GM18868 (cell line): ENCODE results near the gene RFPL2.

Experiments used
- ATAC-seq: cut with Tn5 transposase; IDR thresholded peaks from one replicate; pipeline ENCODE4 v1.9.1; 2021; ENCODE audit warnings: mild to moderate bottlenecking, moderate library complexity; ENCODE audit not compliant: unreplicated experiment

Gene RFPL2

DNA sequence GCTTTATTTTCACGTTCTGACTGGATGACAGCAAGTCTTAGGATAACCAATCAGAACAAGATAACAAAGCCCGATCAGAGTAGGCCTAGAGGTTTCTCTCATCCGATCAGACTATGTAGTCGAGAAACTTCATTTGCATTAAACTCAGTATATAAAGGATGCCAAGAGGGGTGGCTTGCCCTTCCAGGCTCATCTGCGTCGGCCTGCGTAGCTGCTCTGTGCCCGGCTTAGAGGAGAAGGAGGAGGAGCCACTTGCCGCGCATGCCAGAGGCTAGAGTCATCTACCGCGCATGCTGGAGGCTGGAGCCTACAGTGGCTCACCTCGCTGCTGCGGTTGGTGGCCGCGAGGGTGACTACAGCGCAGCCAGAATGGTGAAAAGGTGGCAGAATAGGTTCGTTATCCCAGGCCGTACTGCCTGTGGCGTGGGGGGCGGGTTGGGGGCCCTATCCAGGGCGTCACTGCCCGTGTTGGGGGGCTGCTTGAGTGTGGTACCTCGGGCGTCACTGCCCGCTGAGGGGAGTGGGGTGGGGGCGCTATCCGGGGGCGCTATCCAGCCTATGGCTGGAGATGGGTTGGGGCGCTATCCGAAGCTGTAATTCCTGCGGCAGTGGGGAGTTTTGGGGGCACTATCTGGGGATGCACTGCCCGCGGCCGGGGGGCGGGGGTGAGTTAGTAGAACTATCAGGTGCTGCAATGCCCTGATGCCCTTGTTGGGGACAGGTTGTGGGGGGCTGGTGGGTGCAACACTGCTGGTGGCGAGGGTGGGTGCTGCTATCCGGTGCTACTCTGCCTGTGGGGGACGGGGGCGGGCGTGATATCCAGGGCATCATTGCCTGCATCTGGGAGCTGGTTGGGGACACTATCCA lies at the start of gene RFPL2:
RFPL2 (minus strand) TSS at position 218 of the 867 bp plus-strand sequence. CDS start 2,622 bp downstream, outside the sequence.
- no peak for ATAC-seq

DNA sequence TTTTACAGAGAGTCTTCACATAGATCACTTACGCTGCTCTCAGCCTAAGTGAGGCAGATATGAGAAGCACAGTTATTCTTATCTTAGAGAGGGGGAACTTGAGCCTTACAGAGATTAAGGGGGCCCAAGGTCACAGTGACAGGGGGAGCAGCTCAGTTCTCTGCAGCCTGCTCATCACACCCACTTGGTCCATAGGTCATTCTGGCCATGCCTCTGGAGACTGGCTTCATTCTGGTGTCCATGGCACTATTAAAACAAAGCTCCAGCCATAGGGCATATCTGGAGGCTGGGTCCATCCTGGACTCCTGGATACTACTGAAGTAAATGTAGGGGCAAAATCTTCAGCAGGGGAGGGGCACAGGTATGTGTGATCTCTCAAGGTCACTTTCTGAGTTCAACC lies 44.4 kb upstream of the RFPL2 start:
- ATAC-seq: no peak

DNA sequence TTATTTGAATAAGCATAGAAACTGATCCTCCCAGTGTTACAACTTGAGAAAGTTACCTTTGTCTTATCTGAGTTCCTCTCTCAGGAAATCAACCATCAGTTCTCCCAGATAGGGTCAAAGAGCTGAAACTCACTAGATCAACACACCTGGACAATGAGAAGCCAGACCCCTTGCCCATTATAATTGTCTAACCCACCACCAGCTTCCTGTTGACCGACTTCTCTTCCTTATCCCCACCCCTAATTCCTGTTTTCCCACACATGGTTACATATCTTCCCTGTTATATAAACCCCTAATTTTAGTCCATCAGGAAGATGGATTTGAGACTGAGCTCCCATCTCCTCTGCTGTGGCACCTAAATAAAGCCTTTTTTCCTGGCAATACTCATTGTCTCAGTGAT lies 43.4 kb upstream of the RFPL2 start:
- no peak for ATAC-seq

DNA sequence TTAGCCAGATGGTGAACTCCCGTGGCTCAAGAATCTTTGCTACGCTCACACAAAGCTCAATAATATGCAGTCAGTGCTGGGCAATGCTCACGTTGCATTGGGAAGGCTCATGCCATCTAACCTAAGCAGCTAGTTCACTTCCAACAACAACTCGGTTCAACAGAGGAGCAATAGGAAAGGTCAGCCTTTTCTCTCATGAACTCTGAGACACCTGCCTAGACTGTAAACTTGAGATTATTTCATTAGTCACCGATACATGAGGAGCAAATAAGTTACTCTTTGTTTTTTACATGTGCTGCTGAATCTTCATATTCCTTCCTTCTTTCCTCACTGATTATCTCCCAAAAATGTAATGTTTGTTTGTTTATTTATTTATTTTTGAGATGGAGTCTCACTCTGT lies 41.3 kb upstream of the RFPL2 start:
- ATAC-seq: no peak

DNA sequence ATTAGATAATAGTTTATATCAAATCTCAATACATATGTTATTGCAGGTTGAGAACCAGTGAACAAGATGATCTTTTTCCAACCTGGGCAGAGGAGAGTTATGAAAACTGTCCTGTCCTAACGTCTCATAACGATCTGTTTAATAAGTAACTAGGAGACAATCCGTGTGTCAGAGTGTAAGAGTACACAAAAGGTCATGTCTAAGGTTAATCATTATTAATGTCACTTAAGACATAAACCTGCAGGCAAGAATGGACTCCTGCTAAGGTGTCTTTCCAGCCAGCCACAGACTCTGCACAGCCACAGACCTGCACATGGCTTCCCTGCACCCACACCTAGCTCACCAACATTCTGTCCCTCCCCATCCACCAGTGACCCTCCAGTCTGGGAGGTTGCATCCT lies 40.2 kb upstream of the RFPL2 start:
- ATAC-seq: no peak

DNA sequence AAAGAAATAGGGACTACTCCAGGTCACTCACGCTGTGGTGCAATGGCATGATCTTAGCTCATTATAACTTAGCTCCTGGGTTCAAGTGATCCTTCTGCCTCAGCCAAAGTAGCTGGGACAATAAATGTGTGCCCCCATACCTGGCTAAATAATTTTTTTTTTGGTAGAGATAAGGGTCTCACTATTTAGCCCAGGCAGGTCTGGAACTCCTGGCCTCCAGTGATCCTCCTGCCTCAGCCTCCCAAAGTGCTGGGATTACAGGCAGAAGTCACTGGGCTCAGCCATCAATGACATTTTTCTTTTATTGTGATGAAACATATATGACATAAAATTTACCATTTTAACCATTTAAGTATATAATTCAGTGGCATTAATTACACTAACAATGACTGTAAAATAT lies 39.7 kb upstream of the RFPL2 start:
- no peak for ATAC-seq

DNA sequence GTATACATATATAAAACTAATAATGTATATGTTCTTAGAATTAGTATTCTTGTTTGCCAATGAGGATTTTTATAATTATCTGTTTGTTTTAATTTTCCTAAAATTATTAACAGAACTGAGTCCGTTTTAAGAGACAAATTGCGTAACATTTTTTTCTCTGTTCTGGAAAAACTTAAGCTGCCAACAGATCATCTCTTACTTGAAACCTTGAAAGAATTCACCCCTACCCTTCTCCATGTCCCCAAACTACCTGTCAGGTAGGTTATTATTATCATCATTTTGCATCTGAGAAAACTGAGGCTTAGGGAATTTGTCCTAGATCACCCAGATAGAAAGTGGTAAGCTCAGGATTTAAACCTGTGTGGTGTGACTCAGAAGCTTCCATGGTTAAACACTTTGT lies 35.6 kb upstream of the RFPL2 start:
- ATAC-seq: no peak

DNA sequence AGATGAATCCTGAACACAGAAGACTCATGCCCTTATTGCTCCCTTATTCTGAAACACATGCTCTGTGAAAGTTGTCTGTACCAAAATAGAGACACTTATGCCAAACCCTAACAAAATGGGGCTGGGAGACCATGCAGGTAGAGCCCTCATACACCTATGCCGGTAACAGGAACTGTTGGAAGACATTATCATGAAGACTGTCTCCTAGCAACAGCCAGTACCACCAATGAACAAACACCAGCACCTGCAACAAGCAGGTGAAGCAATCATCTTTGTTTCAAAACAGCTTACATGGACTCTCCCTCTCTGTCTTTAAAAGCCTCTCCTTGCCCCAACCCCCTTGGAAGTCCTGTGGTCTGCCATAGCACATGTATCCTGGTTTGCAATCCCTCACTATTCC lies 33.0 kb upstream of the RFPL2 start:
- no peak for ATAC-seq

DNA sequence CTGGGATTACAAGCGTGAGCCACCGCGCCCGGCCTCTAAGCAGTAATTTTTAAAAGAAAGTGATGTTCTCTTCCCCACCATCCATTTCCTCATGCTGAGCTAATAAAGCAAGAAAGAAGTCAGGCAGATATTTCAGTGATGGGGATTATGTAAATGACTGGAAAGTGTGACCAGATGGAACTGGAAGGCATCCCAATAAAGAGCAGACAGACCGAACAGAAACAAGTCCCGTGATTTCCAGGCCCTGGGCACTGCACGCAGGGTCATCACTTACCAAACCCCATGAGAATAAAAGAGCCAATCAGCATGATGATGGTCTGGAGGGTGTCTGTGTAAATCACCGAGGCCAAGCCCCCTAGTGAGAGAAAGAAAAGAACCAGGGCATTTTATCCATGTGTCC lies 32.1 kb upstream of the RFPL2 start:
- ATAC-seq: no peak

DNA sequence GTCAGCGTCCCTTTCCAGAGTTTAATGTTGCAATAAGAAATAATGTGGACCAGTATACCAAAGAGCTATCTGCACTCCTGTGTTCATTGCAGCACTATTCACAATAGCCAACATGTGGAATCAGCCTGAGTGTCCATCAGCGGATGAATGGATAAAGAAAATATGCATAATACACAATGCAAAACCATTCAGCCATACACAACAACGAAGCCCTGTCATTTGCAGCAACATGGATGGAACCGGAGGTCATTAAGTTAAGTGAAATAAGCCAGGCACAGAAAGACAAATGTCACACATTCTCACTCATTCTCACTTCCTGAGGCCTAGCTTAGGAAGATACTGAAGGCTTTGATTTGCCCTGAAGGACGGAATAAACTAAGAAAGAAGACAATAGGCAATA lies 28.2 kb upstream of the RFPL2 start:
- no peak for ATAC-seq

DNA sequence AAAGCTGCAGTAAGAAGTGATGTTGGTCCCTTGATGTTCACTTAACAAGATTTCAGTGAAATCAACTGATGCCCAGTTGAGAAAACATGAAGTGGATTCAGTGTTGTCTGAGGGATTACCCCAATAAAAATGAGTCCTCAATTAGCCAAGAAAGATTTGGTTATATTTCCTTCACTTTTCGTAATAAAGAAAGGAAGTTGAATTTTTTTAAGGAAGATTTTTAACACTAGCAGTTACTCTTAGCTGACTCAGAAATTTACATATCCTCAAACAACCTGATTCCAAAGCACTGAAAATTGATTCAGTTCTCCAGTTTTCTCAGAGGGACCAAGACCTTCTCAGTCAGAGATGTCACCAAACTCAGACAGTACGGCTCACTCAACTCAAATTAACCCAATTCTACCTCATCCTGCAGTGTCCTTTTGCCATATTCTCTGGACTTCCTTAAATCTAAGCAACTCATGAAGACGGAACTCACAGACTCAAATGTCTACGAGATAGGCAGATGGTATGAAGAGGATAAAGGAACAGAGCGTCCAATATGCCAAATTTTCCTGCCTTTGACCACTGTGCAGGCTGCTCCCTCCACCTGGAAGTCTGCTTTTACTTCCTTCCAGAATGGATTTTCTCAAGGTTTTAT lies 27.4 kb upstream of the RFPL2 start:
- ATAC-seq: no peak

DNA sequence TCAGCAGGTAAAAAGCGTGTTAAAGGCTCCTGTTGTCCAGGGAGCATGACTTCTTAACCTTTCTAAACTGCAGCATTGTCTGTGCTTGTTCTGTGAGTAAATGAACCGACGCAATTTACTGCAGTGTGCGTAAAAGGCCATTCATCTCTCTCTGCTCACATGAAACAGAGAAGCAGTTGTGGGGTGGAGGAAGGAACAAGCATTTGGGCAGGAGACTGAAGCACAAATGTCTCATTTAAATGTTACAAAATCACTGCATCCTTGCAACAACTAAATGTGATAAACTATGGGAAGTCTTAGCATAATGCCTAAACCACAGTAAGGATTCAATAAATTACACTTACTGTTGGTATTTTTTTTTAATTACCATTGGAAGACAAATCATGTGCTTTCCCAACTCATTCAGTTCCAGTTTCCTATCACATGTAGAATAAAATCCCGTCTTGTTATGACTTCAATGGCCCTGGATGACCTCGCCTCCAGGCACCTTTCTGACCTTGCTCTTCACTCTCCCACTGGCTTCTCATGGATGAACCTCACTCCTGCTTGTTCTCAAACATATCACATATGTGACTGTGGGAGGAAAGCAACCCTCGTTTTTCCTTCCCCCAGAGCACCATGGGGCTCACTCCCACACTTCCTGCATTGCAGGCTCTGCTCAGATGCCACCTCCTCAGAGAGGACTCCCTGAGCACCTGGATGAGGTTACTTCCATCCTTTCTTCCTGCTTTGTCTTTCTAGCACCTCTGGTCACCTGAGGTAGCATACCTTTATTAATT lies 21.6 kb upstream of the RFPL2 start:
- no peak for ATAC-seq

DNA sequence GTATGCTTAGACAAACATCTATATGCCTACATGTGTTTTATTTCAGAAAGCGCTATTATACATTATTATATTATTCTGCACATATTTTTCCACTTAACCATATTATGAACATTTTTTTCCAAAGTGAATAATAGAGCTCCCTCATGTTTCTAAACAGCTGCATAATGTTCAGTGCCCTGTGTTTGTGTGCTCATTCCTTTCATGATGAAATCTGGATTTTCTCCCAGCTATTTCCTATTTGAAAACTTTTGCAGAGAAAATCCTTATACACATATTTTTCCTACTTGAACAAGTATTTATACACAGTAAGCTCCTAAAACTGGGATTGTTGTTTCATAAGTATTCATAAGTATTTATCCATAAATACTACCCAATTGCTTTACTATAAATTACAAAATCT lies 18.1 kb upstream of the RFPL2 start:
- no peak for ATAC-seq

DNA sequence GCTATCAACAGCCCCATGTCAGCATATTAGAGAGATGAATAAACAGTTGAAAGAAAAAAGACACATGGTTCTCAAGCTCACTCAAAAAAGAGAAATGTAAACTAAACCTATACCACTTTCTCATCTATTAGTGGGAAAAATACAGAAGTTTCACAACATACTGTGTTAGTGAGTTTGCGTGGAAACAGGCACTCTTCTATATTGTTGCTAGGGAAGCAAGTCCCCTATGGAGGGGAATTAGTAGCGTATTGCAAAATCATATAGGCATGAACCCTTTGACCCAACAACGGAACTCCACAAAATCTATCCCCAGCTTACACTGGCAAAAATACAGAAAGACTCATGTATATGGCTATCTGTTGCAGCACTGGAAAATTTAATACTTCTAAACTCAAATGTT lies 14.2 kb upstream of the RFPL2 start:
- ATAC-seq: no peak

DNA sequence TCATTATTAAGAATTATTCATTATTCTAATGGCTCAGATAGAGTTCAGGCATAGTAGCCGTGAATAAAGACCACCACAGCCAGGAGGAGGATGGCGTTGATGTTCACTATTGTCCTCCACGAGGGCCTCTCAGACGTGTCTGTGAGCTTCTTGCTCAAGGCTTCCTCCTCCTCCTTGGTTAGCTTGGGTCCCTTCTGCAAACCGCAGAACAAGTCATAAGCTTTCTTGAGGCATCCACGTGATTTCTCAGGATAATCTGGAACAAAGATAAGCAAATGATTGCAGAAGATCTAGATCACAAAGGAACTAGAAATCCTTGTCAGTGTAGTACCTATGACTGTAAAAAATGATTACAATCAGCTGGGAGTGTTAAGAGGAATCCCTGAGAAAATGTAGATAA lies 13.6 kb upstream of the RFPL2 start:
- no peak for ATAC-seq

DNA sequence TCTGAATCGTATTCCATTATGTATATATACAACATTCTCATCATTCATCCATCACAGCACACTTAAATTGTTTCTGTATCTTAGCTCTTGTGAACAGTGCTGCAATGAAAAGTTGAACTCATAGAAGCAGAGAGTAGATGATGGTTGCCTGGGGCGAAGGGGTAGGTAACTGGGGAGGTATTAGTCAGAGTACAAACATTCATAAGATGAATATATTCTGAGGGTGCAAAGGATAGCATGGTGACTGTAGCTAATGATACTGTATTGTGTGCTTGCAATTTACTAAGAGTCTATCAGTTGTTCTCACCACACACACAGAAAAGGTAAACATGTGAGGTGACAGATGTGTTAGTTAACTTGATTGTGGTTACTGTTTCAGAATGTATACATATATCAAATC lies 12.6 kb upstream of the RFPL2 start:
- no peak for ATAC-seq

DNA sequence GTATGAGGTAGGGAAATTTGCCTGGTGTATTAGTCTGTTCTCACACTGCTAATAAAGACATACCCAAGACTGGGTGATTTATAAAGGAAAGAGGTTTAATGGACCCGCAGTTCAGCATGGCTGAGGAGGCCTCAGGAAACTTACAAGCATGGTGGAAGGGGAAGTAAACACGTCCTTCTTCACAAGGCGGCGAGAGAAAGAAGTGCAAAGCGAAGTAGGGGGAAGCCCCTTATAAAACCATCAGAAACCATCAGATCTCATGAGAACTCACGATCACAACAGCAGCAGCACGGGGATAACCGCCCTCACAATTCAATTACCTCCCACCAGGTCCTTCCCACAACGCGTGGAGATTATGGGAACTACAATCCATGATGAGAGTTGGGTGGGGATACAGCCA lies 12.0 kb upstream of the RFPL2 start:
- no peak for ATAC-seq

DNA sequence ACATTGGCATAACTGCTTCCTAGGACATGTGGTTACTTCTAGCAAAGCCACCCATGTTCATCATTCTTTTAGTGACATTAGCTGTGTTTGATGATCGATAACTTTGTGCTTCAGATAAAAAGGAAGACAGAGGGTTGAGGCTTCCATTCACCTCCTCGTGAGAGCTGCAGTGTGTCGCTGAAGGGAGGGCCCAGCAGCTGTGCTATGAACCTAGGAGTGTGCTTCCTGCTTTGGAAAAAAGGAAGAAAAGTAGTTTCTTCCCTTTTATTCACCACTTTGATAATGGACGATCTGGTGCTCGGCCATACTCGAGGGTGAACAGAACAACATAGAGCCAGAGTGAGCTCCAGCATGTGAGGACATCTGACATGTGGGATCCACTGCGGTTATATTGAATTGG lies 6.1 kb upstream of the RFPL2 start:
- no peak for ATAC-seq

DNA sequence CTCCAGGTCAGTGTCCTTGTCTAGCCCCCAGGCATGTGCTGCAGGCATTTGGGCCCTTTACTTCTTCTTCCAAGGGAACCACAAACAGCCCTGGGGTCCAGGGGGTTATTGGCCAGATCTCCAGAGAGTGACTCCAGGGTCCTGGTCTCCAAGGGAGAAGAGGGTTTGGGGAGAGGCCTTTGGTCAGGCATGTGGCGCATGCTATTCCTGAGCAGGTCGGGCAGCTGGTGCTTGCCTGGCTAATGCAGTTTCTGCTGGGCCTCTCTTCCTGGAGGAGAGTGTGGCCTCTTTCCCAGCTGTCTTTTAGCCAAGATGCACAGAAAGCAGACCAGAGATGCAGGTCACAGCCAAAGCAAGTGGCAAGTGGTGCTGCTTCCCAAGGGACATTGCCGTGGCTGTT lies 3.8 kb upstream of the RFPL2 start:
- no peak for ATAC-seq

DNA sequence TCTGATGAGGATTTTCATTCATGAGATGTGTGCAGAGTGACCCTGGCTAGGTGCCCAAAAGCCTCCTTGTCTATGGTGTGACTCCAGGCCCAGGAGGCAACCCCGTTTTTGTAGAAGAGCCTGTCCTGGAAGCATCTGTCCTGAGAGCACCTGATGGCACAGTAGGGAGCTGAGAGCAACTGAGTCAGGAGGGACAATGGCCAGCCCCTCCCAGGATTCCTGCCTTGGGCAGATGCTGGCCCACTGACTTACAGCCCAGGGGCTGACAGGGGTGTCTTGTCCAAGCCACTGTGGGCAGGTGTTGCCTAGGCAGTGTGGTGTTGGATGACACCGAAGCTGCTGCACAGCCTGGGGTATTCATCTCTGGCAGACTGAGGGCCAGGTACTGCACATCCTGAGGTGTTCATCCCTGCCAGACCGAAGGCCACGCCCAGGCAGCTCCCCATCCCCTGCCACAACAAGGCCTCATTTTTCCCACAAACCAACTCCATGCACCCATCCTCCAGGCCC lies 3.2 kb upstream of the RFPL2 start:
- no peak for ATAC-seq
